ENCODE measurements around the gene IRF4. TPM values are rescaled to one million over a fixed set of nuclear protein-coding genes. Genes with fewer than 3 reads are reported as not detected.

Gene IRF4
- total and polyA plus RNA-seq, 7 donors: 0.03 to 0.59 (median 0.27) TPM

DNA sequence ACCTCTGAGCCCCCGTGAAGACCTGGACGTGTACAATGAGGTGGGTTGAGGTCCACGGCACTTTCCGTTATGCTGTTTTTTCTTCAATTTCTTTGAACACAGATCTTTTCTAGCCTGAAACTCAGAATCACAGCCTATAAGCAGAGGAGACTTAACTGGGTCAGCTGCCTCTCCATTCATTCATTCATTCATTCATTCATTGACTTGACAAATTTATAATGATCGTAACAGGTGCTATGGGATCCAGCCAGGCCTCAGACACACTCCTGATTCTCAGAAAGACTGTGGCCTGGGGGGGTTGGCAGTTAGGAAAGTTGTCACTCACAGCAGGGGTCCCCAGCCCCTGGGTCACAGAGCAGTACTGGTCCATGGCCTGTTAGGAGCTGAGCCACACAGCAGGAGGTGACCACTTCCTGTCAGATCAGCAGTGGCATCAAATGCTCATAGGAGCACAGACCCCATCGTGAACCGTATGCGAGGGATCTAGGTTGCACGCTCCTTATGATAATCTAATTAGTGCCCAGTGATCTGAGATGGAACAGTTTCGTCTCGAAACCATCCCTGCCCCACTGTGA lies 38.6 kb upstream of the IRF4 start:
- no peak for DNase-seq
- TF ChIP-seq, protein P1, sequence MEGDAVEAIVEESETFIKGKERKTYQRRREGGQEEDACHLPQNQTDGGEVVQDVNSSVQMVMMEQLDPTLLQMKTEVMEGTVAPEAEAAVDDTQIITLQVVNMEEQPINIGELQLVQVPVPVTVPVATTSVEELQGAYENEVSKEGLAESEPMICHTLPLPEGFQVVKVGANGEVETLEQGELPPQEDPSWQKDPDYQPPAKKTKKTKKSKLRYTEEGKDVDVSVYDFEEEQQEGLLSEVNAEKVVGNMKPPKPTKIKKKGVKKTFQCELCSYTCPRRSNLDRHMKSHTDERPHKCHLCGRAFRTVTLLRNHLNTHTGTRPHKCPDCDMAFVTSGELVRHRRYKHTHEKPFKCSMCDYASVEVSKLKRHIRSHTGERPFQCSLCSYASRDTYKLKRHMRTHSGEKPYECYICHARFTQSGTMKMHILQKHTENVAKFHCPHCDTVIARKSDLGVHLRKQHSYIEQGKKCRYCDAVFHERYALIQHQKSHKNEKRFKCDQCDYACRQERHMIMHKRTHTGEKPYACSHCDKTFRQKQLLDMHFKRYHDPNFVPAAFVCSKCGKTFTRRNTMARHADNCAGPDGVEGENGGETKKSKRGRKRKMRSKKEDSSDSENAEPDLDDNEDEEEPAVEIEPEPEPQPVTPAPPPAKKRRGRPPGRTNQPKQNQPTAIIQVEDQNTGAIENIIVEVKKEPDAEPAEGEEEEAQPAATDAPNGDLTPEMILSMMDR (IDR thresholded peaks at IDR 0.05): no peak
- Histone ChIP-seq H3K9me3 (no peaks in the 10 kb centered on the region), H3K36me3 (ENCODE audit: insufficient read depth in 1 of 2, low read depth in 1 of 2) (peaks cover 0 to 19% of the 10 kb centered on the region in 2 donors), H3K27me3 (ENCODE audit: insufficient read depth in 3 of 3, low read length in 2 of 3) (no peaks in the 10 kb centered on the region), H3K27ac (no peak overlapping the region), H3K4me3 (no peak overlapping the region), H3K4me1 (no peaks in the 10 kb centered on the region)
- WGBS, 3 donors: 72 to 78% (median 73%) methylated on average over 11 of the region's 11 CpGs
- intact Hi-C loops (cut with DNase I): no loop called here
- no peak for ATAC-seq

DNA sequence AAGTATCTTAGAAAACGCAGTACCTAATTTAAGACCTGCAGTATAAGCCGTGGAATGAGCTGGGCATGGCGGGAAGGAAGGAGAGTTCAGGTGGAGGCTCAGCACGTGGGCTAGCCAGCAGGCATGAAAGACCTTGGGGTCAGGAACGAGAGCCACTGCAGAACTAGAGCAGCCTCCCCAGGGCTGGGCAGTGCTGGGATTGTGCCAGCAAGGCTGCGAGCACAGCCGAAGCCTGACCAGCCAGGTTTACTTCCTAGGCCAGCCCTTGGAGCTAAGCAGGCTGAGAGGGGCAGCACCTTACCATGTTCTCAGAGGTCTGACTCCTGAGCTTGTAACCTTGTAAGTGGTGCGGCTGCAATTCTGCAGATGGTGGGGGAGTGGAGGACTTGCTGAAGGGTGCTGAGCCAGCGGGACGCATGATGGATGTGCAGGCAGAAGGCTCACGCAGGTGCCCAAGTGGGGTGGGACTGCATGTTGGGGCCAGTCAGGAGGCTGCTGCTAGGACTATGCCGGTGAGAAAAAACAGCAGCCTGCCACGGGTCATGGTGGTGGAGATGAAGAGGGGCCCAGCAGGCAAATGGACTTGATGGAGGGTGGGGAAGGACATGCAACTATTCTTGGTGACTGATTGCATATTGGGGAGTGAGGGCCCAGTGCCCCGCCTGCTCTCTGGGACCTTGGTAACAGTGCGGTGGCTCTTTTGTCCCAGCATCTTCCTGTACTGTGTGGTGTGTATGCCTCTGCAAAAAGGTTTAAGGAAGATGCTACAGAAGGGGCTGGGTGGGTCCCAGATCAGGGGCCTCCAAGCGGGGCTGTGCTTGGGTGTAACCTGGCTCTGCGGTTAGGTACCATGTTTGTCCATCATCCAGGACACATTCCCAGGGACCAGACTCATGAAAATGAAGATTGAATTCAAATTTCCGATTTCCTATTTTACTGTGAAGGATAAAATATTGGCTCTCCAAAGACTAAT lies 37.6 kb upstream of the IRF4 start:
- ATAC-seq (no peak), DNase-seq (no peak)
- intact Hi-C loops (cut with DNase I): no loop called here

DNA sequence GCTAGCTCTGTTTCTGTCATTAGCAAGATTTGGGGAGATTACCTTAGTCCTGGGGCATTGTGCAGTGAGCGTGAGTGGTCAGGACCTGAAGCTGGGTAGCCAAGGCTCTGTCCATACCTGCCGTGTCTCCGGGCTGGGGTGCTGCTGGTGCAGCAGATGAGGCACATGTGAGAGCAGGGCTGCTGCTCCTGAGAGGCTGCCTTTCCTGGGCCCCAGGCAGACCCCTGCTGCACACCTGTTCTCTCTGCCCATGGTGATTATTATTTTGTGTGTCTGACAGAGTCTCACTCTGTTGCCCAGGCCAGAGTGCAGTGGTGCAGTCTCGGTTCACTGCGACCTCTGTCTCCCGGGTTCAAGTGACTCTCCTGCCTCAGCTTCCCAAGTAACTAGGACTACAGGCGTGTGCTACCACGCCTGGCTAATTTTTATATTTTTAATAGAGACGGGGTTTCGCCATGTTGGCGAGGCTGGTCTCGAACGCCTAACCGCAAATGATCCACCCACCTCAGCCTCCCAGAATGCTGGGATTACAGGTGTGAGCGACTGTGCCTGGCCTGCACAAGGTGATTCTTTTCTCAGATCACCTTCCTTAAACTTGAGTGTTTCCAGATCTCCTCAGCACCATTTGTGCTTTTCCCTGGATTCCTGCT lies 36.8 kb upstream of the IRF4 start:
- 89 to 93% (median 89%) methylated on average over 15 of the region's 15 CpGs for WGBS, 3 donors
- no peaks in the 10 kb centered on the region for H3K9me3 ChIP-seq
- intact Hi-C loops (cut with DNase I): no loop called here
- TF ChIP-seq, protein P1 (IDR thresholded peaks at IDR 0.05): no peak
- H3K27me3 ChIP-seq (ENCODE audit: insufficient read depth in 3 of 3, low read length in 2 of 3): no peaks in the 10 kb centered on the region
- ATAC-seq (no peak), DNase-seq (no peak)
- H3K27ac ChIP-seq: no peak overlapping the region
- H3K36me3 ChIP-seq (ENCODE audit: insufficient read depth in 1 of 2, low read depth in 1 of 2): peaks cover 0 to 1% of the 10 kb centered on the region in 2 donors
- no peak overlapping the region for H3K4me3 ChIP-seq
- no peaks in the 10 kb centered on the region for H3K4me1 ChIP-seq

More for the DNA sequence above, 37.6 kb upstream of the IRF4 start:
- H3K27ac ChIP-seq: no peak overlapping the region
- TF ChIP-seq, protein P1 (IDR thresholded peaks at IDR 0.05): no peak
- H3K4me1 ChIP-seq: no peaks in the 10 kb centered on the region
- H3K27me3 ChIP-seq (ENCODE audit: insufficient read depth in 3 of 3, low read length in 2 of 3): no peaks in the 10 kb centered on the region
- H3K9me3 ChIP-seq: no peaks in the 10 kb centered on the region
- H3K4me3 ChIP-seq: no peak overlapping the region
- 86% methylated on average over 18 of the region's 18 CpGs for WGBS, 3 donors
- peaks cover 0 to 10% of the 10 kb centered on the region in 2 donors for H3K36me3 ChIP-seq (ENCODE audit: insufficient read depth in 1 of 2, low read depth in 1 of 2)

DNA sequence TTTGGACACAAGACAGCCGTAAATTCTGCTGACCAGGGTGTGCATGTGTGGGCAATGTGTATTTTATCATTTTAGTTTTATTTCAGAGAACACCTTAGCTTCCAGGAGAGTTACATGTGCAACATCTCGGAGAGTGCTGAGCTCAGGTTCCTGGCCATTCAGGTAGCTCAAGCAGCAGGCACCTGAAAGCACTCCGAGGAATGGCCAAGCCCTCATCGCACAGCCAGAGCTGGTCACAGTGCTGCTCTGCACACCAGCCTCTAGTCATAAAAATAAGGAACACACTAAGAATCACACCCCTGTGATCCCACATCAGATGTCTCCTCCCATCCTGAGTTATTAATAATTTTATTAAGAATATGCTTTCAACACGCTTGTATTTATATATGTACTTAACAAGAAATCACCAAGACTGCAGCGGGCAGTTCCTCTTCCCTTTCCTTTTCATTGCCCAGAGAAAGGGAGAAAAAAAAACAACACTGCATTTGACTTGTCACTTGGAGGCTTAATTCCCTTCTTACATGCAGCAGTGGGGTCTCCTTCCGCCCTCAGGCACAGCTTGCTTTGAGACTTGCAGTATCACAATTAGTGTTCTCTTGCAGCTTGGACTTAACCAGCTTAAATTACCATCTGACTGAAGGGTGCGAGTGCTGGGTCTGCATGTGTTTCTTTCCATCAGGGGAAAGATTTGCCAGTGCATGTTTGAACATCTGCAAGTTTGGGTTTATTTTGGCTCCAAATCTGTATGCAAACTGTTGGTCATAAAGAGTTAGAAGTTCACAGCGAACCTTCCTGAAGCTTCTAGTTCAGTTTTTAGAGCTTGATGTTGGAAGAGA lies 36.0 kb upstream of the IRF4 start:
- TF ChIP-seq, protein P1 (IDR thresholded peaks at IDR 0.05): no peak
- intact Hi-C loops (cut with DNase I): no loop called here
- Histone ChIP-seq H3K27me3 (ENCODE audit: insufficient read depth in 3 of 3, low read length in 2 of 3) (no peaks in the 10 kb centered on the region), H3K4me1 (no peaks in the 10 kb centered on the region), H3K9me3 (no peaks in the 10 kb centered on the region), H3K36me3 (ENCODE audit: insufficient read depth in 1 of 2, low read depth in 1 of 2) (no peaks in the 10 kb centered on the region), H3K27ac (no peak overlapping the region), H3K4me3 (no peak overlapping the region)
- no peak for DNase-seq
- WGBS, 3 donors: 76 to 80% (median 77%) methylated on average over 9 of the region's 9 CpGs
- no peak for ATAC-seq

All from psoas muscle (tissue), 8 donors.